K562 (cell line): ENCODE data around the gene PBX1. TPM values are rescaled to one million over a fixed set of nuclear protein-coding genes. Genes with fewer than 3 reads are reported as not detected.

Experiments
- ATAC-seq: fragments of 200-7000 bp; cut with Tn5 transposase; 3 replicates; pipeline ENCODE4 v1.9.1; 2020; ENCODE audit warnings: moderate library complexity
- BruUV-seq: library from RNA; stranded (reverse); fragments of 400-500 nt; replicated peaks from 2 replicates; lab custom pipeline; 2021; lab: Mats Ljungman, UMichigan
- CTCF ChIA-PET: fragments of 300-600 bp; formaldehyde crosslinking; extraction: SDS; loops from one replicate; lab custom pipeline; 2021; ENCODE audit warnings: low intra/inter-chr PET ratio; lab: Yijun Ruan, JAX
- POLR2A ChIA-PET: fragments of 300-600, 350-650 bp; sonication (Branson Sonifier 250); formaldehyde crosslinking; extraction: SDS; loops from one replicate; lab custom pipeline; 2021; ENCODE audit warnings: antibody characterized with exemption, inconsistent platforms; lab: Yijun Ruan, JAX
- DNase-seq, 4 experiments: peaks; one replicate each; pipeline versions ENCODE4 v3.0.0 to v3.0.0-alpha.2; 2011 to 2018; ENCODE audit warnings: low spot score in 3 of 4, mixed read lengths in 3 of 4; ENCODE audit errors: extremely low read depth in 1 of 4
- FAIRE-seq: peaks from 2 replicates; lab custom pipeline; 2011; peaks lifted over from hg19 to GRCh38; lab: Jason Lieb, UNC
- H2AFZ ChIP-seq: 2 replicates; pipeline ENCODE4 v1.6.0; 2011; ENCODE audit warnings: low read depth, low read length, control low read depth, inconsistent platforms
- H3K27ac ChIP-seq: fragments of 200-600 bp; 3 replicates; pipeline ENCODE4 v1.8.0; 2011; ENCODE audit warnings: low read depth, mild to moderate bottlenecking, control low read depth, inconsistent platforms, low read length, moderate library complexity, mixed read lengths; ENCODE audit errors: extremely low read depth
- H3K27me3 ChIP-seq, 2 experiments: fragments of 300-600 bp in 1 of 2; 2 replicates in 1 of 2; 3 replicates in 1 of 2; pipeline versions ENCODE4 v1.6.0 to v1.8.0; 2011; ENCODE audit warnings: inconsistent platforms in 2 of 2, low read length in 2 of 2, mild to moderate bottlenecking in 1 of 2, mixed read lengths in 1 of 2, moderate library complexity in 1 of 2; ENCODE audit not compliant: control insufficient read depth in 2 of 2, insufficient read depth in 2 of 2
- H3K36me3 ChIP-seq: fragments of 300-600 bp; 3 replicates; pipeline ENCODE4 v1.8.0; 2011; ENCODE audit warnings: mild to moderate bottlenecking, low read length, inconsistent platforms; ENCODE audit not compliant: control insufficient read depth, insufficient read depth
- H3K4me1 ChIP-seq, 2 experiments: fragments of 200-600 bp in 1 of 2; replicated peaks in 1 of 2; 2 replicates in 1 of 2; 3 replicates in 1 of 2; pipeline versions ENCODE4 v1.5.1 to v1.8.0; 2011; ENCODE audit warnings: inconsistent platforms in 2 of 2, low read length in 2 of 2, mild to moderate bottlenecking in 1 of 2, mixed read lengths in 1 of 2, moderate library complexity in 1 of 2; ENCODE audit not compliant: control insufficient read depth in 2 of 2, insufficient read depth in 2 of 2
- H3K4me2 ChIP-seq: 2 replicates; pipeline ENCODE4 v1.6.1; 2011; ENCODE audit warnings: low read length, control low read depth, inconsistent platforms, mixed read lengths; ENCODE audit not compliant: insufficient read depth
- H3K4me3 ChIP-seq: fragments of 200-600 bp; sonication (generic), shearing (Covaris generic); 2 replicates; pipeline ENCODE4 v1.5.1; 2016; ENCODE audit warnings: control low read depth, inconsistent platforms
- H3K79me2 ChIP-seq: fragments of 200-600 bp; 3 replicates; pipeline ENCODE4 v1.8.0; 2011; ENCODE audit warnings: low read length, inconsistent platforms; ENCODE audit not compliant: control insufficient read depth, insufficient read depth
- H3K9ac ChIP-seq, 2 experiments: 2 replicates each; pipeline versions ENCODE4 v1.6.0 to v1.6.1; 2011; ENCODE audit warnings: low read depth in 2 of 2, low read length in 2 of 2, control low read depth in 1 of 2, inconsistent platforms in 1 of 2, mild to moderate bottlenecking in 1 of 2, mixed read lengths in 1 of 2; ENCODE audit not compliant: insufficient read depth in 1 of 2
- H3K9me1 ChIP-seq: one replicate; pipeline ENCODE4 v1.6.0; 2011; ENCODE audit warnings: inconsistent platforms, mild to moderate bottlenecking, low read length, moderate library complexity; ENCODE audit not compliant: control insufficient read depth, insufficient read depth
- H3K9me3 ChIP-seq: replicated peaks from 2 replicates; pipeline ENCODE4 v1.5.1; 2011; ENCODE audit warnings: low read depth, low read length, inconsistent platforms; ENCODE audit not compliant: control insufficient read depth, insufficient read depth
- H4K20me1 ChIP-seq: replicated peaks from 2 replicates; pipeline ENCODE4 v1.6.1; 2011; ENCODE audit warnings: low read length, inconsistent platforms, mixed read lengths; ENCODE audit not compliant: control insufficient read depth, insufficient read depth
- FOXA1 ChIP-seq: fragments of 450-650 bp; IDR thresholded peaks from 2 replicates; pipeline ENCODE4 v1.6.1; 2016; ENCODE audit warnings: mild to moderate bottlenecking, borderline replicate concordance
- FOXK2 ChIP-seq, 2 experiments: fragments of 450-650 bp; IDR thresholded peaks in 1 of 2; conservative IDR thresholded peaks in 1 of 2; 2 replicates each; pipeline ENCODE4 v1.6.1; 2016; ENCODE audit warnings: low read depth in 2 of 2, mild to moderate bottlenecking in 1 of 2
- HNRNPLL ChIP-seq: fragments of 200-400 bp; formaldehyde crosslinking; IDR thresholded peaks from 2 replicates; pipeline ENCODE4 v1.6.1; 2017; ENCODE audit warnings: low read length, low read depth, mild to moderate bottlenecking; ENCODE audit not compliant: poor library complexity, severe bottlenecking
- NRF1 ChIP-seq, 2 experiments: fragments of 450-650 bp; IDR thresholded peaks in 1 of 2; conservative IDR thresholded peaks in 1 of 2; 2 replicates each; pipeline ENCODE4 v1.6.1; 2014; ENCODE audit warnings: mild to moderate bottlenecking in 2 of 2
- RFX1 ChIP-seq: fragments of 450-650 bp; IDR thresholded peaks from 2 replicates; pipeline ENCODE4 v1.6.1; 2016; ENCODE audit warnings: mild to moderate bottlenecking, moderate library complexity
- whole genome bisulfite sequencing: fragments of 100-300 bp; shearing (Covaris generic); methylation state at CpG from one replicate; pipeline ENCODE4 v1.1.6; 2016; ENCODE audit warnings: low coverage, mixed read lengths; ENCODE audit not compliant: insufficient coverage; ENCODE audit errors: missing lambda C conversion rate; 5-methylcytosine and 5-hydroxymethylcytosine counted together
- in situ Hi-C: fragments of 300-500 bp; cut with MboI; formaldehyde crosslinking; loops from 4 replicates; pipeline ENCODE4 v1.15.0; 2018; ENCODE audit warnings: inconsistent platforms, mixed read lengths
- intact Hi-C: fragments of 100-400 bp; cut with micrococcal nuclease; formaldehyde crosslinking; loops from 2 replicates; pipeline ENCODE4 v1.14.2; 2022
- polyA plus RNA-seq, 8 experiments: library from polyadenylated mRNA; depleted of rRNA in 4 of 8; stranded (reverse) in 5 of 8; unstranded in 3 of 8; fragments of >200 nt; fragmentation: Nextera tagmentation in 2 of 8; fragmentation: Illumina TruSeq in 1 of 8; extraction: Ambion mirVana in 2 of 8; extraction: Trizol in 1 of 8; gene quantifications; 2 replicates each; pipeline versions ENCODE4 v1.2.1 to v1.2.3, GENCODE V29; 2011 to 2014; ENCODE audit warnings: inconsistent platforms in 1 of 8, missing spikeins in 1 of 8
- total RNA-seq, 7 experiments: library from RNA; depleted of rRNA in 6 of 7; stranded (reverse); fragments of >200 nt in 6 of 7; fragmentation: Illumina TruSeq in 2 of 7; extraction: Trizol in 2 of 7; gene quantifications; 2 replicates each; pipeline versions ENCODE4 v1.2.1 to v1.2.3, GENCODE V29; 2011 to 2021; ENCODE audit warnings: low replicate concordance in 1 of 7
- TF ChIP-seq, protein P1 (sequence below): fragments of 250-450 bp; sonication (Bioruptor Pico); IDR thresholded peaks from 2 replicates; pipeline ENCODE4 v1.5.1; 2021; ENCODE audit warnings: mild to moderate bottlenecking

PBX1 gene
- total and polyA plus RNA-seq, 9 of the 15 experiments (the other 6 are each of a cell fraction or from before 2014, with no cell fraction given) = 0.03 to 0.62 (median 0.17) TPM

DNA sequence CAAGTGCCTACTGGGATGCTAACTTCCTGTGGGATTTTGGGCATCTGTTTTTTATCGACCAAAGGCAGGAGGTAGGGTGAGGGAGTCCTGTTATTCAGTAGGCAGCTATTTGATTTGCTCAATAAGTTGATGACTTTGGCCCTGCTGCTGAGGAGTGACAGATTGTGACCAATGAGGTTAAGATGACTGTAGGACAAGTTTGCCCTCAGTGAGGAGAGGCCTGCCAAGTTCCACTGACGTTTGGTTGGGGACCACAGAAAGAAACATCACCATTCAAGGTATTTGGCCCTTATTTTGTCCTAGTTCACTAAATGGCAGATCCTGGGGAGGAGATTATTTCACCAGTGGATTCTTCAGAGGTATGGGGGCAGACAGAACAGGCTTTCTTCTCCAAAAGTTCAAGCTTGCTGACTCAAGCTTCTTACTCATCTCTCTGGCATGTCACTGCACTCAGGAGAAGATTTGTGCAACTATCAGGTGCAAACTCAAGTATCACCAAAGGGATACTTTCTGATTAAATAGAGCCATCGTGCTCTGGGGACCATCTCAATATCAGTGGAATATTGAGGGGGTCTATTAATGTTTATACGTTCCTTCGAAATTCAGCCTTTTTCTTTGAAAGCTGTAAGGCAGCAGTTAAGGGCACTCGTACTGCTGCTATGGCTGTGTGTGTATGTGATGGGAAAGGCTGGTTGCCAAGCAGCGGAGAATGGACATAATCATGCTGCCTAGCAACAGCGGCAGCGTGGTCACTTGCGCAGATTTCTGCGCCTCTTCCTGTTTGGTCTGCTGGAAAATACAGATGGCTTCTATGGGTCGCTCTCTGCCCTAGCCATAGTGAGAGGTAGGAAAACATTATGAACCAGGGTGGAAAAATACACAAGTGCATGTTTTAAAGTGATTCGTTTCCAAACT is 78.7 kb downstream of the PBX1 start:
- no peaks in the 10 kb centered on the region for H3K9me3 ChIP-seq
- no peak overlapping the region for H2AFZ ChIP-seq
- DNase-seq (no peak), ATAC-seq (no peak), FAIRE-seq (no peak)
- TF ChIP-seq FOXK2 (conservative IDR thresholded peaks at IDR 0.05 in 1 of 2, IDR thresholded peaks at IDR 0.05 in 1 of 2; ENCODE audit: low read depth in 2 of 2) = no peak
- TF ChIP-seq NRF1 (conservative IDR thresholded peaks at IDR 0.05 in 1 of 2, IDR thresholded peaks at IDR 0.05 in 1 of 2) = peak; percentile 50 to 53
- TF ChIP-seq, protein P1, sequence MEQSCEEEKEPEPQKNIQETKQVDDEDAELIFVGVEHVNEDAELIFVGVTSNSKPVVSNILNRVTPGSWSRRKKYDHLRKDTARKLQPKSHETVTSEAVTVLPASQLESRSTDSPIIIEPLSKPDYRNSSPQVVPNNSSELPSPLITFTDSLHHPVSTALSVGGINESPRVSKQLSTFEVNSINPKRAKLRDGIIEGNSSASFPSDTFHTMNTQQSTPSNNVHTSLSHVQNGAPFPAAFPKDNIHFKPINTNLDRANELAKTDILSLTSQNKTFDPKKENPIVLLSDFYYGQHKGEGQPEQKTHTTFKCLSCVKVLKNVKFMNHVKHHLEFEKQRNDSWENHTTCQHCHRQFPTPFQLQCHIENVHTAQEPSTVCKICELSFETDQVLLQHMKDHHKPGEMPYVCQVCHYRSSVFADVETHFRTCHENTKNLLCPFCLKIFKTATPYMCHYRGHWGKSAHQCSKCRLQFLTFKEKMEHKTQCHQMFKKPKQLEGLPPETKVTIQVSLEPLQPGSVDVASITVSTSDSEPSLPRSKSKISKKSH = no peak
- TF ChIP-seq FOXA1 = no peak
- TF ChIP-seq HNRNPLL = peak; percentile 86
- peak; percentile 59 for TF ChIP-seq RFX1
- H3K27me3 ChIP-seq = peaks cover 2 to 7% of the 10 kb centered on the region in 2 experiments; a peak in 2 of 5 replicates
- ChIA-PET POLR2A (interaction anchor here (0.8 to 1.3 kb wide), 2 partner anchors 9 to 158 kb away, joined by 3 read pairs; no protein-coding TSS in a partner anchor), CTCF (no interaction called here)
- WGBS = 3% methylated on average over 12 of the region's 13 CpGs
- H3K79me2 ChIP-seq = no peaks in the 10 kb centered on the region
- H3K36me3 ChIP-seq = no peaks in the 10 kb centered on the region
- H3K9ac ChIP-seq = no peak overlapping the region
- in situ Hi-C loops = no loop called here
- intact Hi-C loops = no loop called here
- H3K9me1 ChIP-seq = no peaks in the 10 kb centered on the region
- H4K20me1 ChIP-seq = no peaks in the 10 kb centered on the region
- no peak overlapping the region for H3K4me2 ChIP-seq
- no peak overlapping the region for H3K27ac ChIP-seq
- H3K4me1 ChIP-seq = no peaks in the 10 kb centered on the region
- no peak overlapping the region for H3K4me3 ChIP-seq
- no TSS peak for BruUV-seq
